ENCODE measurements around the gene LDLRAD3. TPM values are rescaled to one million over a fixed set of nuclear protein-coding genes. Genes with fewer than 3 reads are reported as not detected.

Gene LDLRAD3
- total RNA-seq, 3 donors from 2014 or later (not counting 1 experiment from before 2014, with no cell fraction given), result 1.0 to 1.5 (median 1.2) TPM

DNA sequence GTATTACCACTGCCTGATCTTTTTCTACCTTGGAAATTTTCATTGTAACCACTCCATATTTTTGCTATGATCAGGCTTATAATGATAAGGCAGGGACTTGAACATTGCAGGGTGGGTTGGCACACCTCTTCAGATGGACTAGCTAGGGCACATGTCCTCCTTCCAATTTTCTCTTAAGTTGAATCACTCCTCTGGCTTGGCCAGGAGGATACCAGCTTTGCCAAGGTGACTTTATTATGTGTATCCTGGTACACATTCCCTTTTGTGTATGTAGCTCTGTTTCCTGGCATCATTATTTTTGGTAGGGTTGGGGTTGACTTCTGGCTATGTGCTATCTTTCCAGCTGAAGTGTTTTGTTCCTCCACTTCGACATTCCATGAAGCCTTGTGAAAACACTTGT, 8.5 kb upstream of the LDLRAD3 start:
- WGBS (ENCODE audit: insufficient coverage), result 92% methylated on average over 1 of the region's 1 CpG
- no peaks in the 10 kb centered on the region for H3K36me3 Mint-ChIP-seq
- Histone ChIP-seq H3K4me1 (ENCODE audit: control insufficient read depth, insufficient read depth, low read length) (no peaks in the 10 kb centered on the region), H3K27me3 (ENCODE audit: control insufficient read depth, insufficient read depth, low read length) (no peaks in the 10 kb centered on the region), H3K36me3 (ENCODE audit: control insufficient read depth, insufficient read depth, low read length) (no peaks in the 10 kb centered on the region), H3K9me3 (ENCODE audit: control insufficient read depth, insufficient read depth, low read length) (no peaks in the 10 kb centered on the region), H3K4me3 (ENCODE audit: low read length) (no peak overlapping the region), H3K27ac (ENCODE audit: low read length) (no peak overlapping the region)
- TF ChIP-seq, protein P1, sequence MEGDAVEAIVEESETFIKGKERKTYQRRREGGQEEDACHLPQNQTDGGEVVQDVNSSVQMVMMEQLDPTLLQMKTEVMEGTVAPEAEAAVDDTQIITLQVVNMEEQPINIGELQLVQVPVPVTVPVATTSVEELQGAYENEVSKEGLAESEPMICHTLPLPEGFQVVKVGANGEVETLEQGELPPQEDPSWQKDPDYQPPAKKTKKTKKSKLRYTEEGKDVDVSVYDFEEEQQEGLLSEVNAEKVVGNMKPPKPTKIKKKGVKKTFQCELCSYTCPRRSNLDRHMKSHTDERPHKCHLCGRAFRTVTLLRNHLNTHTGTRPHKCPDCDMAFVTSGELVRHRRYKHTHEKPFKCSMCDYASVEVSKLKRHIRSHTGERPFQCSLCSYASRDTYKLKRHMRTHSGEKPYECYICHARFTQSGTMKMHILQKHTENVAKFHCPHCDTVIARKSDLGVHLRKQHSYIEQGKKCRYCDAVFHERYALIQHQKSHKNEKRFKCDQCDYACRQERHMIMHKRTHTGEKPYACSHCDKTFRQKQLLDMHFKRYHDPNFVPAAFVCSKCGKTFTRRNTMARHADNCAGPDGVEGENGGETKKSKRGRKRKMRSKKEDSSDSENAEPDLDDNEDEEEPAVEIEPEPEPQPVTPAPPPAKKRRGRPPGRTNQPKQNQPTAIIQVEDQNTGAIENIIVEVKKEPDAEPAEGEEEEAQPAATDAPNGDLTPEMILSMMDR (IDR thresholded peaks at IDR 0.05), result no peak
- H3K27ac Mint-ChIP-seq, result no peak overlapping the region
- H3K4me1 Mint-ChIP-seq, result no peaks in the 10 kb centered on the region
- peaks cover 23 to 60% of the 10 kb centered on the region in 2 donors for H3K27me3 Mint-ChIP-seq (ENCODE audit: low read depth in 2 of 2)
- DNase-seq (no peak), ATAC-seq (no peak)
- intact Hi-C loops (cut with micrococcal nuclease), result no loop called here
- H3K9me3 Mint-ChIP-seq, result no peaks in the 10 kb centered on the region
- no peak overlapping the region for H3K4me3 Mint-ChIP-seq

DNA sequence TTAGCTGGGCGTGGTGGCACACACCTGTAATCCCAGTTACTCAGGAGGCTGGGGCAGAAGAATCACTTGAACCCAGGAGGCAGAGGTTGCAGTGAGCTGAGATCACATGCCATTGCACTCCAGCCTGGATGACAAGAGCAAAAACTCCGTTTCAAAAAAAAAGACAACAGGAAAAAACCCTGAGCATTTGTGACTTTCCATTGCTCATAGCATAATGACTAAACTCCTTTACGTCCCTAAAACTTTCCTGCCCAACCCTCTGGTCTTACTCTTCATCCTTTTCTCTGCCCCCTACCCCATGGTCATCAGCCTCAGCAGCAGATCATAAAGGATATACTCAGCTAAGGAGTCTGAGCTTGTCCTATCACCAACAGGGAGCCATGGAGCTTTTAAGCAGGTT, 6.8 kb upstream of the LDLRAD3 start:
- Mint-ChIP-seq H3K36me3 (no peaks in the 10 kb centered on the region), H3K27ac (no peak overlapping the region), H3K4me1 (no peaks in the 10 kb centered on the region), H3K27me3 (ENCODE audit: low read depth in 2 of 2) (peaks cover 25 to 63% of the 10 kb centered on the region in 2 donors), H3K9me3 (no peaks in the 10 kb centered on the region), H3K4me3 (no peak overlapping the region)
- H3K9me3 ChIP-seq (ENCODE audit: control insufficient read depth, insufficient read depth, low read length), result no peaks in the 10 kb centered on the region
- TF ChIP-seq, protein P1 (IDR thresholded peaks at IDR 0.05), result no peak
- no peak overlapping the region for H3K27ac ChIP-seq (ENCODE audit: low read length)
- ATAC-seq (no peak), DNase-seq (no peak)
- intact Hi-C loops (cut with micrococcal nuclease), result no loop called here
- WGBS (ENCODE audit: insufficient coverage), result 53% methylated on average over 3 of the region's 3 CpGs
- no peak overlapping the region for H3K4me3 ChIP-seq (ENCODE audit: low read length)
- no peaks in the 10 kb centered on the region for H3K4me1 ChIP-seq (ENCODE audit: control insufficient read depth, insufficient read depth, low read length)
- H3K27me3 ChIP-seq (ENCODE audit: control insufficient read depth, insufficient read depth, low read length), result no peaks in the 10 kb centered on the region
- H3K36me3 ChIP-seq (ENCODE audit: control insufficient read depth, insufficient read depth, low read length), result no peaks in the 10 kb centered on the region

DNA sequence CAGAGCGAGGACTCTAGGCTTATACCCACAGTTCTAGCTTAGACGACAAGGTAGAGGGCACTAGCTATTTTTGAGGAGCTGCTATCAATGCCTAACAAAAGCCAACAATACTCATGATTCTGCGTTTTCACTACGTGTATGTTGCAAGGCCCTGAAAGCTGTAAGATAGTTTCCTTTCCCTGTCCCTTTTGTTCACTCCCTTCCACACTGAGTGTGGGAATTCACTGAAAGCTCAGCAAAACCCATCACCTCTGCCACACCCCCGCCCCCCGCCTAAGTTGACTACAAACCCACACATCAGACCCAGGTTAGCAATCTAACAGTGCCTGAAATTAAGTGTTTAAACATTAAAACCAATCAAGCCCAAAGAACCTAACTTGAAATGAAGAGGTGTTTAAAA, 6.2 kb upstream of the LDLRAD3 start:
- 87% methylated on average over 6 of the region's 6 CpGs for WGBS (ENCODE audit: insufficient coverage)
- Mint-ChIP-seq H3K9me3 (no peaks in the 10 kb centered on the region), H3K27me3 (ENCODE audit: low read depth in 2 of 2) (peaks cover 31 to 63% of the 10 kb centered on the region in 2 donors), H3K36me3 (no peaks in the 10 kb centered on the region), H3K27ac (no peak overlapping the region), H3K4me3 (no peak overlapping the region), H3K4me1 (no peaks in the 10 kb centered on the region)
- ATAC-seq, result no peak
- no peak overlapping the region for H3K27ac ChIP-seq (ENCODE audit: low read length)
- H3K36me3 ChIP-seq (ENCODE audit: control insufficient read depth, insufficient read depth, low read length), result no peaks in the 10 kb centered on the region
- no peaks in the 10 kb centered on the region for H3K4me1 ChIP-seq (ENCODE audit: control insufficient read depth, insufficient read depth, low read length)
- H3K4me3 ChIP-seq (ENCODE audit: low read length), result no peak overlapping the region
- DNase-seq, result no peak
- TF ChIP-seq, protein P1 (IDR thresholded peaks at IDR 0.05), result no peak
- no peaks in the 10 kb centered on the region for H3K9me3 ChIP-seq (ENCODE audit: control insufficient read depth, insufficient read depth, low read length)
- H3K27me3 ChIP-seq (ENCODE audit: control insufficient read depth, insufficient read depth, low read length), result no peaks in the 10 kb centered on the region
- intact Hi-C loops (cut with micrococcal nuclease), result no loop called here

DNA sequence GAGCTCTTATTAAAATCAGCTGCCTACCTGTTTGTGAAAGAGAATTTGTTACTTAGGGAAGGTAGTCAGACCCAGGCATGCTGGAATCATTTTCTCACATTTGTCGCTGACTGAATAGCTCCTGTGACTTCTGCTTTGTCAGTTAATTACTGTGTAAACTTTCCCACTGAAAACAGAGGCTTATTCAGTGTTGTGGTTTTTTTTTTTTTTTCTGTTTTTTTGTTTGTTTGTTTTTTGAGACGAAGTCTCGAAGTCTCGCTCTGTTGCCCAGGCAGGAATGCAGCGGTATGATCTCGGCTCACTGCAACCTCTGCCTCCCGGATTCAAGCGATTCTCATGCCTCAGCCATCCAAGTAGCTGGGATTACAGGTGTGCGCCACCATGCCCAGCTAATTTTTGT, 5.6 kb upstream of the LDLRAD3 start:
- peaks cover 34 to 63% of the 10 kb centered on the region in 2 donors for H3K27me3 Mint-ChIP-seq (ENCODE audit: low read depth in 2 of 2)
- peaks cover 1 to 2% of the 10 kb centered on the region in 2 donors for H3K4me1 Mint-ChIP-seq
- H3K9me3 Mint-ChIP-seq, result no peaks in the 10 kb centered on the region
- no peak overlapping the region for H3K27ac Mint-ChIP-seq
- intact Hi-C loops (cut with micrococcal nuclease), result no loop called here
- no peaks in the 10 kb centered on the region for H3K4me1 ChIP-seq (ENCODE audit: control insufficient read depth, insufficient read depth, low read length)
- peaks cover 4% of the 10 kb centered on the region for H3K27me3 ChIP-seq (ENCODE audit: control insufficient read depth, insufficient read depth, low read length)
- ATAC-seq, result no peak
- no peaks in the 10 kb centered on the region for H3K9me3 ChIP-seq (ENCODE audit: control insufficient read depth, insufficient read depth, low read length)
- H3K36me3 Mint-ChIP-seq, result no peaks in the 10 kb centered on the region
- DNase-seq, result no peak
- TF ChIP-seq, protein P1 (IDR thresholded peaks at IDR 0.05), result no peak
- 95% methylated on average over 9 of the region's 9 CpGs for WGBS (ENCODE audit: insufficient coverage)
- H3K27ac ChIP-seq (ENCODE audit: low read length), result no peak overlapping the region
- H3K4me3 Mint-ChIP-seq, result no peak overlapping the region
- no peaks in the 10 kb centered on the region for H3K36me3 ChIP-seq (ENCODE audit: control insufficient read depth, insufficient read depth, low read length)
- no peak overlapping the region for H3K4me3 ChIP-seq (ENCODE audit: low read length)

Data from natural killer cell (primary cell).